Skin of body (tissue), 2 donors: ENCODE data around the gene MEGF11. TPM values are rescaled to one million over a fixed set of nuclear protein-coding genes. Genes with fewer than 3 reads are reported as not detected.
"Not testable (repeated sequence)": the region's sequence is repeated elsewhere in the genome, so short reads cannot be mapped to it uniquely, and the experiment has no call there.

Experiments used
- DNase-seq: peaks from one replicate; lab custom pipeline; 2025; lab: John Stamatoyannopoulos, UW
- total RNA-seq: library from RNA; depleted of rRNA; stranded (reverse); fragments of >200 nt; gene quantifications from one replicate; pipeline ENCODE4 v1.2.3, GENCODE V29; 2014

Gene MEGF11
- total RNA-seq, 1 donor from 2014 or later = 0.30 TPM

DNA sequence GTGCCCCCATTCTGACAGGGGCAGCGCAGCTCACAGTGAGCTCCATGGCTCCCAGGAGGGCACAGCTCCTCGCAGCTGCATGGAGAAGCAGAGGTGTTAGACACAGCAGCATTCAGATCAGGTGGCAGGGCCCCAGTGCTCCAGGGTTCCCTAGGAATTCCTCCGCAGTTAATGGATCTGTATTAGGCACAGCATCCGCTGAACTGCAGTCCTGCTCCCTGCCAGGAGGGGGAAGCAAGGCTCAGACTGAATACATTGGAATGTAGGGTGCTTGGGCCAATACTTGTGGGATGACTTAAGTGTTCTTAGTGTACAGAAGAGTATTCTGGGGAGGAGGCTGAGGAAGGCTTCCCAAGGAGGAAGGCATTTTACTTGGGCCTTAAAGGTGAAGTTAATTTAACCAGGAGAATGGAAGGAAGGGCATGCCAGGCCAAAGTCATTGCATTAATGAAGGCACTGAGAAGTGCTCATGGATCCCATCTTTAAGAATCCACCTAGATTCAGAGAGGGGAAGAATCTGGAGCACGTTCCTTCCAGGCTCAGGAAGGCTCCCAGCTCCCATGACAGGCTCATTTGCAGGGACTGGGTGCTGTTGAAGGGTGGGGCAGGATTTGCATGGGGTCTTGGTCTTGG lies 272.6 kb downstream of the MEGF11 start:
- peak; percentile 26 for DNase-seq

DNA sequence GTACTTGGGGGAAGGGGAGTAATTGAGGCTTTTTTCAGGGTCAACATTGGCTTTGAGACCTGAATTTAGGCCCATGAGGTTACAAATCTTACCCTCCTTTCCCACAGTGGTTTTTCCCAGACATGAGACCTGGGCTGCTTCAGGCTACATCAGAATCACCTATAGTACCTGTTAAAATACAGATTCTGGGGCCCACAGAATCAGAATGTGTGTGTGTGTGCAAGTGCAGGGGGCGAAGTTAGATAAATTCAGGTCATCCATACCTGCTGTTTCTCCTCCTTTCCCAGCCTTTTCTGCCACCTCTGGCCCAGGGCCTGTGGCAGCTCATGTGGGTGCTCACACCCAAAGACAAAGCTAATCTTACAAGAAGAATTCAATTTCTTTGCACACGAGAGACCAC lies 273.7 kb downstream of the MEGF11 start:
- DNase-seq = no peak

DNA sequence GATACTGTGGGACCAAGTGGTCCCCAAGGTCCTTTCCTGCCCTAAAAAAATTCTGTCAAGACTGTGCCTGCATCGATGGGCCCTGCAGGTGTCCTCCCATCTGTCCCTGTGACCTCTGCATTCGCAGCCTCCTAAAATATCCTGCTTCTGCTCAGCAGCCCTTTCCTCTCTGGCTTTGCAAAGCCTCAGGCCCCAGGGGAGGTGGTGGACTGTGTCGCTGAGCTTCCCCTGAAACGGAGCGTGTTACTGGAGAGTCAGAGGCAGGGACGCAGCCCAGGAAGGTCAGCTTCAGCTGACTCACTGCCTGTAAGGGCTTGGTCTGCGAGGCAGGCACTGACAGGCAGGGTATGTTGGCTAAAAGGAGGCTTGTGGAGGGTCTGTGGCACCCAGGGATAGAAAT lies 274.2 kb downstream of the MEGF11 start:
- DNase-seq = no peak

DNA sequence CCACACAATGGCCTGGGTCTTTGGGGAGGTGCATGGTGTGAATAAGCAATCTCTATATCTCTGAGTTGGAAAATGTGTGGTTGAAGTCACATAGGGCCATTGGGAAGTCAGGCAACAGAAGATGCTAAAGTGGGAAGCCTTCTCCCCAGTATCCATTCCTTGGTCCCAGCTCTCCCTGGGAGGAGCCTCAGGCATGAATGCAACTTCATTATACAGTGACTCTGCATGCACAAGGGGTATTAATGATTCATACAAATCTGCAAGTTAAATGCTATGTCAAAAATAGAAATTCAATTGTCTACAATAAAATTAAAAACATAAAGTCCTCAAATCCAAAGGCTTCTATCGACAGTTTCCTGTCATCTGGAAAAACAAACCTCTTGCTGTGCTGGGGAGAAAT lies 275.4 kb downstream of the MEGF11 start:
- no peak for DNase-seq

DNA sequence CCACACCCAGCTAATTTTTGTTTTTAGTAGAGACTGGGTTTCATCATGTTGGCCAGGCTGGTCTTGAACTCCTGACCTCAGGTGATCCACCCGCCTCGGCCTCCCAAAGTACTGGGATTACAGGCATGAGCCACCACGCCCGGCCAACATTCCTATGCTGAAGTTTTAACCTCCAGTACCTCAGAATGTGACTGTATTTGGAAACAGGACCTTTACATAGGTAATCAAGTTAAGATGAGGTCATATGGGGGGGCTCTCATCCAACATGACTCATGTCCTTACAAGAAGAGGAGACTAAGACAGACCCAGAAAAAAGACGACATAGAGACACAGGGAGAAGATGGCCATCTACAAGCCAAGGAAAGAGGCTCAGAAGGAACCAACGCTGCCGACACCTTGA lies 277.4 kb downstream of the MEGF11 start:
- DNase-seq = not testable (repeated sequence)

DNA sequence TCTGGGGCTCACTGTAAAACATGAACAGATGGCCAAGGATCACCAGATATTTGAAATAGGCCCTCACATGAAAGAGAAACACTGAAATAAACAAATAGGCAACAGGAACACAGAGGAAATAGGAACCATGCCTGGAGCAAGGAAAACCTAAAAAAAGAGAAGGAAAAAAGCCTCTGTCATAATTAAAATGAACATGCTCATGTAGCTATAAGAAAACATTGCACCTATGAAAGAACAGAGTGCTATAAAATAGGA lies 281.9 kb downstream of the MEGF11 start:
- DNase-seq = no peak

DNA sequence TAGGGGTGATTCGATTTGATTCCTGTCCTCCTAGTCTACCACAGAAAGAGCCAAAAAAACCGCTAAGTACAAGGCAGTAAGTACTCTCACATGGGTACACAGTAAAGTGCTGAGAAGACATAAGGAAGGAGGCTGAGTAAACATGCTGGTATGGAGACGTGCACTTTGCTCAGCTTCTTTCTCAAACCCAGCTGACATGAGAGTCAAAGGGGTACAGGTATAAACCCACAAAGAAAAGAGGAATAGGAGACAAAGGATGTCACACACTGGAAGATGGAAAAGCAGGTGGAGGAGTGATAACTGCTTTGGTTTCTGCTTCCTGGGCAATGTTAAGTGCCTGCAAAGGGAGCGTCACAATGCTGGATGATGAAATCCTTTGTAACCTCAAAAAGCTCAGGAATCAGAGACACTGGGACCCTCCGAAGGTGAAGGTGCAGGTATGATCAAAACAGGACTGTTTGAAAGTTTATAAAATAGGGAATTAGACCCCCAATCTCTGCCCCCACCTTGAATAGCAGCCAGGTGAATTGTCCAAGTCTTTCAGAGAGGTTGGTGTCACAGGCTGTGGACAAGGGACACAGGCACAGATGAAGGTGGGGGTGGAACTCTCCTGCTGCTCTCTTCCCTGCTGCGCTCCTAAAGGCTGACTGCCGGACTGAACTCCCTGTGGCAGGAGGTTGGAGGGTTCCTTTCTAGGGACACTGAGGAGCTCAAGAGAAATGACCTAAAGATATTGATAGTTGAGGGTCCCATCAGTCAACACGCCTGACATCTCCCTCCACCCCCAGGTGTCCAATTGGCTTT lies 282.4 kb downstream of the MEGF11 start:
- DNase-seq = no peak

DNA sequence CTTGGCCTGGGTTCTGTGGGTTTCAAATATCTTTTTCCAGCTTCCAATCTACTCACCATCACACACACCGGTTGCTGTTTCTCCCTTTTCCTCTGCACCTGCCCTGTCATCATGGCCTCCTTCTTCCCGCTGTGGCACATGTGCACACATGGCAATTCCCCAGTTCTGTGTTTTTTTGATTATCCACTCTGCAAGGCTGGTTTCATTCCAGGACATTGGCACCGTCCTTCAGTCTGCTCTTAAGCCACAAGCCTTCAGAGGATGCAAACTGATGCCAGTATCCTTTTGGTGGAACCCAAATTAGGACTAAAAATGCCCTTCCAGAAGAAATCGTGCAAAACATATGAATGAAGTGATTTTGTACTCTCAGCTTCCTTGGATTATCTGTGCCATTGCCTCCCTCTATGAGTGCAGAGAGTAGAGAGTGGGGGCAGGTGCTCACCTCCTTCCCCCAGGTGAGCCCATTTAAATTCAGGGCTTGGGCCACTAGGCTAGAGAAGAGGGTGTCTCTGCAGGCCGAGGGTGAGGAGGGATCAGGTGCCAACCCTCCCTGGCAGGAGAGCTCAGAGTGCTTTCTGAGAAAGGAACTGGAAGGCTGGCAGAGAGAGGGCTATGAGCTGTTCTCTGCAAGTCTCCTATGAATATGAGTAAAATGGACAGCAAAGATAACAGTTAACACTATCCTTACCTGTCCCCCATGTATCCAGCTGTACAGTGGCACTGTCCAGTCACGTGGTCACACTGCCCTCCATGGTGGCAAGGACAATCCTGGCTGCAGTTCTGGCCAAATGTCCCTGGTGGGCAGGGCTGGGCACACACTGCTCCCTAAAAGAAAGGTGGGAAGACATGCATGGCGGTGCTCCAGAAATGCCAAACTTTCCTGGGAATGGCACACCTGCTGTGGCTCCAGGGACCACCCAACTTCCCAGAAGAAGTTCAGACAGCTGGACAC lies 283.4 kb downstream of the MEGF11 start:
- no peak for DNase-seq

DNA sequence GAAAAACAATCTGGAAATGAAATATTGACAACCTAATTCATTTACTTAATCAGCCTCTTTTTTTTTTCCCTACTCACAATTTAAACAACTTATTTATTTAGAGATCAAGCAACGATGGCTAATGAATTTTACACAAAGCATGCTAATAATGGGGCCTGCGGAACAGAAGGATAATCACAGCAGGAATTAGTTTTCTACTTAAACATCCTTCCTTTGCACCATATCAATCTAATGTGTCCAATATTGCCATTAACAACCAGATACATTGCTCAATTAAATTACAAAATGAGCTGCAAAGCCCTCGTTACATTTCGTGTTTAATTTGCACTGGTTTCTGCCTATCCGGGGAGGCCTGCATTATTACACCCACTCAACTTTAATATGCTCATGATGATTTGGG lies 285.0 kb downstream of the MEGF11 start:
- DNase-seq = no peak

DNA sequence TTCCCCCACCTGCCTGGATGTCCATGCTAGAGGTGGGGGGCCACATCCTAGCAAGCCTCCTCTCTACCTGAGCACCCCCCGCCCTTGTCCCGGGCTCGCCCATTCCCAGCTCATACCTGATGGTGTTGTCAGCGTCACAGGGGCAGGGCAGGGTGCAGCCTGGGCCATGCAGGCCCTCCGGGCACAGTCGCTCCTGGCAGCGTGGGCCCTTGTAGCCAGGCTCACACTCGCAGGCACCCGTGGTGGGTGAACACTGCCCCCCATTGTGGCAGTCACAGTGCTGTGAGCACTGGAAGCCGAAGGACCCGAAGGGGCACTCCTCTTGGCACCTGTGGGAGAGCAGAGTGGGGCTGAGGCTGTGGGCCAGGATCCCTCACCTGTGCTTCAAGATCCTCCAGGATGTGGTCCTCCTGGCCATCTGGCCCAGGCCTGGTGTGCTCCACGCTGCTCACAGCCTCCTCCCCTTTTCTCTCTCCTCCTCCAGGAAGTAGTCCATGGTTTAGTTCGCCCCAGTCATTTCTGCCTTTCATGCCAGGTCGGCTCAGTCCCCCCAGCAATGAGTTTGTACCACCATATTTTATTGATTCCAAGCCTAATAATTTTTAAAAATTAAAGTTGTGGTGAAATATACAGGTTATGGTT lies 288.6 kb downstream of the MEGF11 start:
- DNase-seq = no peak

DNA sequence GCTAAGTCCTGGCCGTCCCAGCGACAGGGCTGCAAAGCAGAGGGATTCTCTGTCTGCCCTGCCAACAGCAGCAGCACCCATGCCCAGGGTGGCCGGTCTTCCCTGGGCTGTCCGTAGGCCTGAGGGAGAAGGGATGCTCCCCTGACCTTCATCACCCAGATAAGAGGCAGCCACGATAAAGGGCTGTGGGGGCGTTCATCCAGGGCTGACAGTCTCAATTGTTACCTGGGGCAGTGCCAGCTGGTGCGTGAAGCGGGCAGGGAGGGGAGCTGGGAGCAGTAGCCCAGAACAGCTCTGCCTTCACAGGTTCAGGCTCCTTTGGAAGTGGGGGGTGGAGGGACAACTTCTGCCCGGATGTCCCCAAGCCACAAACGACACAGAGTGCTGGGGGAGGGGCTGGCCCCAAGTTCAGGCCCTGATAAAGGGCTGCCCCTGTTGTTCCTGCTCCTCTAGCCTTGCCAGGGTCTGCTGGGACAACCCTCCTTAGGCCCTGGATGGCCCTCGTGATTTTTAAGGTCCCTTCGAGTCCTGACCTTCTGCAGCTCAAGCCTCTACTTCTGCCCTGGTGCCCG lies 289.6 kb downstream of the MEGF11 start:
- no peak for DNase-seq

DNA sequence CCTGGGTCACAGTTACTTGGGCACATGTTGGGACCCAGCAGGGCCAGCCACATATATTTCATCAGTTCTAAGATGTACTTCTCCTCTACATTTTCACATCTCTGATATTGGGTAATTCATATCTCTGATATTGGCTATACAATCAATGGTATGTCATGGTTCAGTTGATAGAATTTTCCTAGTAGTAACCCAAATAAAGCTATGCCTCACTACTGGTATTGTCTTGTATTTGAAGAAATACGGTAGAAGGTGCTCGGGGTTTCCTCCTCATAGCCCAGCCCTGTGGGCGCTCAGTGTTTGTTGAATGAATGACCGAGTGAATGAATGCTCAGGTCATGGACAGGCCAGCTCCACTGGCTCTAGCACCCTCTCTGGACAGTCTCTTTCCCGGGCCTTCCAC lies 290.2 kb downstream of the MEGF11 start:
- no peak for DNase-seq

DNA sequence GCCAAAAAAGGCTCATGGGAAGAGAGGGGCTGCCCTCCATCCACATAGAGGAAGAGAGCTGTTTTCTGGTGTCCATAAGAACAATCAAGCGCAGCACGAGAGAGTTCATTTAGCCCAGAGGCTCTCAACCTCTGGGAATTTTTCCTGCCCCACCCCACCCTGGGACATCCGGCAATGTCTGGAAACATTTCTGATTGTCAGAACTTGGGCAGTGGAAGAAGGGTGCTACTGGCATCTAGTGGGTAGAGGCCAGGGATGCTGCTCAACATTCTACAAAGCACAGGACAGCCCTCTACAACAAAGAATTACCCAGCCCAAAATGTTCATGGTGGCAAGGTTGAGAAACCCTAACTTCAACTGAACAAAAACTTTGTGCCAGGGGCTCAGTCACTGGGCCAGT lies 291.4 kb downstream of the MEGF11 start:
- no peak for DNase-seq

DNA sequence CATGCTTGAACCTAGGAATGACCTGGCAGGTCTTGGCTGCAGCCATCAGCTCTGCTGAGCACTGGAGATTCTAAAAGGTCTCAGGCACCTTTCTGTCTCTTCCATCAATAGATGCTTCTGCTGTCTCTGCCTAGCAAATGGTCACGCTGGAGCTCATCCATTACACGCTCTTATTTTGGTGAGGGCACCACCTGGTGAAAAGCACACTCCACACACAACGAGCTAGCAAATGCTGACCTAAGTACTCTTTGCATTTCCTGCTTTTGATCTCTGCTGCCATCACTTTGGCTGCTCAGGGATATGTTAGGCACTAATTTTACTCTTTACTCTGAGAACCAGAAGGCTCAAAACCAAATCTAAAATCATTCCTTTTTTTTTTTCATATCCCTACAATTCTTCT lies 293.0 kb downstream of the MEGF11 start:
- no peak for DNase-seq

DNA sequence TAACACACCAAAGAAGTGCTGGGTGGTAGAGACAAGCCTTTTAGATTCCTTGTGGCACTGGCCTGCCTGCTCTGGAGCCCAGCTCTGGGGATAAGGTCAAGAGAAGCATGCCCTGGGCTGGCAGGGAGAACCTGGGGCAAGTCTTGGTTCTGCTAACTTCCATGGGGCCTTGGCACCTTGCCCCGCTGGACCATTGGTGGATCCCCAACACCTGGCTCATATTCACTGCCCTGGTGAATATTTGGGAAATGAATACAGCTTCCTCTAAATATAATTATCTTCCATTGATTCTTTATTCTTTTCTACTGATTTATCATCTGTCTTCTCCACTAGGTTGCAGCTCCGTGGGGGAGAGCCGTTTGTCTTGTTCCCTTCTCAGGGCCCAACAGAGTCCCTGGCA lies 294.7 kb downstream of the MEGF11 start:
- DNase-seq = no peak

DNA sequence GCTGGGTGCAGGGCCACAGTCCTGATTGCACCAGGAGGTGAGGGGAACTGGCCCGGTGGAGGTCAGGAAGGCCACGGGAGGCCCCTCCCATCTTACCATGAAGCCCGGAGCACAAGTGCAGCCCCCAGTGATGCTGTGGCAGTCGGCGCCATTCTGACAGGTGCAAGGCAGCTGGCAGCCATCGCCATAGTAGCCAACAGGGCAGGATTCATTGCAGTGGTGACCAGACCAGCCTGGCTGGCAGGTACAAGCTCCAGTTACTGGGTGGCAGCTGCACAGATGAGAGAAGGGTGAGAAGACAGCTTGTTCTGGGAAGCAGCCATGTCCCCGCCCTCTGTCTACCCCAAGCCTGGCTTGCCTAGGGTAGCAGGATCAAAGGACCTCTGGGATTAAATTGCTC lies 296.1 kb downstream of the MEGF11 start:
- no peak for DNase-seq

DNA sequence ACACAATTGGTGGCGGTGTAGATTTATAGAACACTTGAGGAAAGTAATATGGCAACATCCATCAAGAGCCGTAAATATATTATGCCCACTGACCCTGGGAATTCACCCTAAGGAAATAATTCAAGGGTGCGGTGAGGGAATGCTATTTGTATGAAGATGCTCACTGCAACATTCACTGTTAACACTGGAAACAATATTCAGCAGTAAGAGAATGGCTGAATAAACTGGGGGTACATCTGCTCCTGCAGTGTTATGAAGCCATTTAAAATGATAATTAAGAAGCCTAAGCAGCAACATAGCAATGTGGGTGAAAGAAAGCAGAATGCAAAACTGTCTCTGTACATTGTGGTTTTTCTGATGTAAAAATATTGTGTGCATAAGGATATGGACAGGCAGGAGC lies 296.7 kb downstream of the MEGF11 start:
- DNase-seq = no peak

DNA sequence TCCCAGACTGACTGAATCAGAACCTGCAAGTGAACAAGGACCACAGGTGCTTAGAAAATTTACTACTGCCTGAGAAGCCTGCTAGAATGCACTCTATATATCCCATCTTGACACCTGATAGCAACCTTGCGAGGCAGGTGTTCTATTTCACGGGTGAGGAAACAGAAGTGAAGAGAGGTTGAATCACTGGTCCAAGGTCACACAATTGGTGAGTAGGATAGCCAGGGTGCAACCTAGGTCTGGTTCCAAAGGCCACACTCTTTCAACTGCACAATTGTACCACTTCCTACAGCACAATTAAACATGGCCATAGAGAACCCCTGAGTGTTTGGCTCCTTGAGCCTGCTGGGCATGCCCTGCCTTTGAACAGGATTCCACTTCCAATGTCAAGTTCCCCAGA lies 297.2 kb downstream of the MEGF11 start:
- DNase-seq = no peak

DNA sequence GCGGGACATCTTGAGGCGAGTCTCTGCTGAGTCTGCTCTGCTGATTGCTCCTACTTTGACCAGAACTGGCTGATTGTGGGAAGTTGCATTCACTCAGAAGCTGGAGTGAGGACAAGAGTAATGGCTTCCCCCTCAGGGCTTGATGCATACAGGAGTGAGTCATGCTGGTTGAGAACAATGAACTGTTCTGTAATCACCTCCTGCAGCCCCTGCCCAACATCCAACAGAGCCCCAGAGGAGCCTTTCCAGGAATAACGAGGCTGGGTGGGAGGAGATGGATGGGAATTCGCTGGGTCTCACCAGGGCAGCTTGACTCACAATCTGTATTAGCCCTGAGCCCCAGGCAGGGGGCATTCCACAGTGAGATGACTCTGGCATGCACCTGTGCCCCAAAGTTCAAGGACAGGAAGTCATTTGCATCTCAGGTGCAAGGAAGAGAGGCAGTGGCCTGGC lies 299.2 kb downstream of the MEGF11 start:
- no peak for DNase-seq

DNA sequence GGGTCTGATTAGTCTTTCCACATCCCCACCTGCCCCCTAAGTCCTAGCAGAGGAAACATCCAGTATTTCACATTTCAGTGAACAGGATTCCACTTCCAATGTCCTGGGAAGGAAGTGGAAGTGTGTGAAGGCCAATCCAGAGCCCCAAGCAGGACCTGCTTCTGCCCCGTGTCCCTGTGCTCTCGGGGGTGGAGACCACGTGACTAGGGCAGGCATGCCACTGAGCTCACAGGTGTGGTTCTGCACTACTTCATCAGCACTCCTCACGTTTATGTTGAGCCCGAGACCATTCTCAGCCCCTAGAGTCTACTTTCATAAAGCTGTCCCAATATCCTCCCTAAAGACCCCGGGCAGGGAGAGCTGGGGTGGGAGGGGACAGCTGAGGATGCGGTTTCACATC lies 299.9 kb downstream of the MEGF11 start:
- DNase-seq = no peak

DNA sequence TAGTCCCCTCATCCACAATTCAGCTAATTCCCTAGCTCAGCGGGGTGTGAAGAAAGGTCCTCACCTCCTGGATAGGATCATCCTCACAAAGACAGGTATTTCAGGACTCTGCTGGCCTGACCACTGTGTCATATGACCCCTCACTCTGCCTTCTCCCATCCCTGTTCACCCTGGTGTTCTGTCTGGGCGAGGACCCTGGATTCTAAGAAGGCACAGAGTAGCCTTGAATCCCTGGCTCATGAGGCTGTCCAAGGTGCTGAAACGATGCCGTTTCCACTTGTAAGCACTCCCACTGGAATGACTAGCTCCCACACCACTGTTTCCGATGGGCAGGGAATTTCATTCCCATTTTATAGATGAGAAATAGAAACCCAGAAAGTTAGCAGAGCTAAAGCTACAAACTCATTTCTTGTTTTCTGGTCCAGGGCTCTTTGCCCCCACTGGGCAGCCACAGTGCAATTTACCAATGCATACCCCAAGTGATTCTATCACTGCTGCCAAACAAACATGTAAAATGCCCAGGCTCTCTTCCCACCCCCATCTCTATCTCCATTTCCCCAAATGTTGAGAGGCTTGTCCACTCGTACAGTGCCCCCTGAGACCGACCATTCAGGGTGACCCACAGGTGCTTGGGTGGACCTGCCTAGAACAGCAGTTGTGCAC lies 301.0 kb downstream of the MEGF11 start:
- no peak for DNase-seq
